Esophagus muscularis mucosa (tissue), 3 donors: ENCODE data around the gene CDC37.

Experiments
- POLR2A ChIP-seq: fragments of 450-650 bp; IDR thresholded peaks from one replicate; pipeline ENCODE4 v1.6.1; 2017; ENCODE audit warnings: antibody characterized with exemption, moderate library complexity, mild to moderate bottlenecking, low read depth
- POLR2AphosphoS5 ChIP-seq, 2 donors: sonication (generic); formaldehyde crosslinking; IDR thresholded peaks; one replicate each; pipeline ENCODE4 v1.6.1; 2017; ENCODE audit warnings: antibody characterized with exemption in 2 of 2
- TF ChIP-seq, protein P1 (sequence below), 3 experiments: fragments of 200-600 bp in 2 of 3; fragments of 450-650 bp in 1 of 3; sonication (generic) in 2 of 3; IDR thresholded peaks; one replicate each; pipeline ENCODE4 v1.5.1; 2017 to 2019; ENCODE audit warnings: antibody characterized with exemption in 3 of 3, mild to moderate bottlenecking in 2 of 3, moderate library complexity in 1 of 3

- TF ChIP-seq, protein P1, sequence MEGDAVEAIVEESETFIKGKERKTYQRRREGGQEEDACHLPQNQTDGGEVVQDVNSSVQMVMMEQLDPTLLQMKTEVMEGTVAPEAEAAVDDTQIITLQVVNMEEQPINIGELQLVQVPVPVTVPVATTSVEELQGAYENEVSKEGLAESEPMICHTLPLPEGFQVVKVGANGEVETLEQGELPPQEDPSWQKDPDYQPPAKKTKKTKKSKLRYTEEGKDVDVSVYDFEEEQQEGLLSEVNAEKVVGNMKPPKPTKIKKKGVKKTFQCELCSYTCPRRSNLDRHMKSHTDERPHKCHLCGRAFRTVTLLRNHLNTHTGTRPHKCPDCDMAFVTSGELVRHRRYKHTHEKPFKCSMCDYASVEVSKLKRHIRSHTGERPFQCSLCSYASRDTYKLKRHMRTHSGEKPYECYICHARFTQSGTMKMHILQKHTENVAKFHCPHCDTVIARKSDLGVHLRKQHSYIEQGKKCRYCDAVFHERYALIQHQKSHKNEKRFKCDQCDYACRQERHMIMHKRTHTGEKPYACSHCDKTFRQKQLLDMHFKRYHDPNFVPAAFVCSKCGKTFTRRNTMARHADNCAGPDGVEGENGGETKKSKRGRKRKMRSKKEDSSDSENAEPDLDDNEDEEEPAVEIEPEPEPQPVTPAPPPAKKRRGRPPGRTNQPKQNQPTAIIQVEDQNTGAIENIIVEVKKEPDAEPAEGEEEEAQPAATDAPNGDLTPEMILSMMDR (IDR thresholded peaks at IDR 0.05) = no peak
- TF ChIP-seq POLR2A (no peak), POLR2AphosphoS5 (IDR thresholded peaks at IDR 0.05) (no peak)
Measured at GRCh38 chr19:10406191-10406590, 2.8 kb upstream of the CDC37 start.
